ENCODE measurements around the gene CYP4F12. TPM values are rescaled to one million over a fixed set of nuclear protein-coding genes. Genes with fewer than 3 reads are reported as not detected.

Gene CYP4F12
- total RNA-seq, 6 experiments from 2014 or later: not detected

DNA sequence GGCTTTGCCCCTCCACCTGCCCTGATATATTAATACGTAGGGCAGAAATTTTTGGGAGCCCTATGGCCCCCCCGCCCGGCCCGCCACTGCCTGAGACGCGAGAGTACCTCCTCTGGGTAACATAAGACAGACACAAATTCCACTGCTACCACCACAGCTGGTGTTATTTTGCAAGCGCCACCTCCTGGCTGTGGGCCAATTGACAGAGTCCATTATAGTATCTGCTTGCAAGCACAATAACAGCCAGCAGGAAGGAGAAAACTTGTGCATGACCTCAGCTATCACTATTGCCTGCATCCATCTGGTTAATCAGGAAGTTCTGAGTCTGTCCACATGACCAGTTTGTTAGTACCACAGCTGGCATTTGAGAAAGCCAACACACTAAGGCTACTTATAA, 29.6 kb downstream of the CYP4F12 start:
- Mint-ChIP-seq H3K4me3 (no peak overlapping the region), H3K9me3 (peaks cover 47% of the 10 kb centered on the region), H3K27me3 (ENCODE audit: insufficient read depth) (no peaks in the 10 kb centered on the region; the same call in 1 of the 2 replicates), H3K36me3 (ENCODE audit: low read depth) (no peaks in the 10 kb centered on the region), H3K27ac (no peak overlapping the region), H3K4me1 (ENCODE audit: low read depth) (no peaks in the 10 kb centered on the region)
- DNase-seq: no peak
- TF ChIP-seq, protein P1, sequence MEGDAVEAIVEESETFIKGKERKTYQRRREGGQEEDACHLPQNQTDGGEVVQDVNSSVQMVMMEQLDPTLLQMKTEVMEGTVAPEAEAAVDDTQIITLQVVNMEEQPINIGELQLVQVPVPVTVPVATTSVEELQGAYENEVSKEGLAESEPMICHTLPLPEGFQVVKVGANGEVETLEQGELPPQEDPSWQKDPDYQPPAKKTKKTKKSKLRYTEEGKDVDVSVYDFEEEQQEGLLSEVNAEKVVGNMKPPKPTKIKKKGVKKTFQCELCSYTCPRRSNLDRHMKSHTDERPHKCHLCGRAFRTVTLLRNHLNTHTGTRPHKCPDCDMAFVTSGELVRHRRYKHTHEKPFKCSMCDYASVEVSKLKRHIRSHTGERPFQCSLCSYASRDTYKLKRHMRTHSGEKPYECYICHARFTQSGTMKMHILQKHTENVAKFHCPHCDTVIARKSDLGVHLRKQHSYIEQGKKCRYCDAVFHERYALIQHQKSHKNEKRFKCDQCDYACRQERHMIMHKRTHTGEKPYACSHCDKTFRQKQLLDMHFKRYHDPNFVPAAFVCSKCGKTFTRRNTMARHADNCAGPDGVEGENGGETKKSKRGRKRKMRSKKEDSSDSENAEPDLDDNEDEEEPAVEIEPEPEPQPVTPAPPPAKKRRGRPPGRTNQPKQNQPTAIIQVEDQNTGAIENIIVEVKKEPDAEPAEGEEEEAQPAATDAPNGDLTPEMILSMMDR (IDR thresholded peaks at IDR 0.05): no peak

DNA sequence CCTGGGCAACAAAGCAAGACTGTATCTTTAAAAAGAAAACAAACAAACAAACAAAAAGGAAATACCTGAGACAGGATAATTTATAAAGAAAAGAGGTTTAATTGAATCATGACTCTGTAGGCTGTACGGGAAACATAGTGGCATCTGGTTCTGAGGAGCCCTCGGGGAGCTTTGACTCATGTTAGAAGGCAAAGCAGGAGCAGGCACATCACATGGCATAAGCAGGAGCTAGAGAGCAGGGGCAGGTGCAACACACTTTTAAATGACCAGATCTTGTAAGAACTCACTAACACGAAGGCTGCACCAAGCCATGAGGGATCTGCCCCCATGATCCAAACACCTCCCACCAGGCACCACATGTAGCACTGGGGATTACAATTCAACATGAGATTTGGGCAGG, 41.8 kb downstream of the CYP4F12 start:
- DNase-seq: no peak
- Mint-ChIP-seq H3K9me3 (peaks cover 67% of the 10 kb centered on the region), H3K4me3 (no peak overlapping the region)

DNA sequence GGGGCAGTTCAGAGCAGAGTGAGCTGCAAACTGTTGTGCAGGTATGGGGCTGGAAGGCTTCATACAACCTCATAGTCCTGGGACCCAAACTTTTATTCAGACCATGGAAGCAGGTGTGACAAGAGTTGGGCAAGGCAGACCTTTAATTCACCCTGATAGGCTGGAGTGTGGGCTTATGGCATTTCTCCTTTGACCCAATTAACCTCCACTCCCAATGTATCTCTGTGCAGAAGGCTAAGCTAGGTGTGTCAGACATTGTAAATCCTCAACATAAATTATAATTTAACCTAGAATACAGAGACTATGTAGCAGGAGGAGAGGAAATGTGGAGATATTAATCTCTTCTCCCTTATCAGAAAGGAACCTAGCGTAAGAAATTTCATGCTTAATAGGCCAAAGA, 42.8 kb downstream of the CYP4F12 start:
- DNase-seq: no peak
- TF ChIP-seq, protein P1 (IDR thresholded peaks at IDR 0.05): no peak
- Mint-ChIP-seq H3K4me1 (ENCODE audit: low read depth) (no peaks in the 10 kb centered on the region), H3K9me3 (peaks cover 66% of the 10 kb centered on the region), H3K36me3 (ENCODE audit: low read depth) (no peaks in the 10 kb centered on the region), H3K4me3 (no peak overlapping the region), H3K27me3 (ENCODE audit: insufficient read depth) (no peaks in the 10 kb centered on the region; the same call in 1 of the 2 replicates), H3K27ac (no peak overlapping the region)

More for the DNA sequence above, 41.8 kb downstream of the CYP4F12 start:
- H3K36me3 Mint-ChIP-seq (ENCODE audit: low read depth): no peaks in the 10 kb centered on the region
- no peak overlapping the region for H3K27ac Mint-ChIP-seq
- H3K27me3 Mint-ChIP-seq (ENCODE audit: insufficient read depth): no peaks in the 10 kb centered on the region; the same call in 1 of the 2 replicates
- H3K4me1 Mint-ChIP-seq (ENCODE audit: low read depth): no peaks in the 10 kb centered on the region
- TF ChIP-seq, protein P1 (IDR thresholded peaks at IDR 0.05): no peak

DNA sequence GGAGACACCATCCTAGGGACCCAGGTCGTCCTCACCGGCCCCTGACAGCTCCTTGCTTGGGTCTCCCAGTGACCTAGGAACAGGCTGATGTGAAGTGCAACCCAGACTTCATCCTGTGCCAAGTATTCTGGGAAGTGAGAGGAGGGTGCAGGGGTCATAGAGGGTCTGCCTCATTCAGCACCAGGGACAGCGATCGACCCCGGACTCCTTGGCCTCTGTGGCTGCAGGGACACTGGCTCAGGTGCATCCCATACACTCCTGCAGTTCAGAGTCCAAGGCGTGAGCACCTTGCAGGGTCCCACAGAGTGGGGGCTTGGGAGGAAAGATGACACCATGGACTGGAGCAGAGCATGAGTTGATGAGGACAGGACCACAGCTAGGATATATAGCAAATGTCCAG, 44.9 kb downstream of the CYP4F12 start:
- H3K27me3 Mint-ChIP-seq (ENCODE audit: insufficient read depth): peaks cover 3% of the 10 kb centered on the region; the same call in 1 of the 2 replicates
- H3K9me3 Mint-ChIP-seq: peaks cover 71% of the 10 kb centered on the region
- H3K36me3 Mint-ChIP-seq (ENCODE audit: low read depth): no peaks in the 10 kb centered on the region
- no peak overlapping the region for H3K4me3 Mint-ChIP-seq
- H3K27ac Mint-ChIP-seq: no peak overlapping the region
- no peaks in the 10 kb centered on the region for H3K4me1 Mint-ChIP-seq (ENCODE audit: low read depth)
- TF ChIP-seq, protein P1 (IDR thresholded peaks at IDR 0.05): no peak
- DNase-seq: no peak

DNA sequence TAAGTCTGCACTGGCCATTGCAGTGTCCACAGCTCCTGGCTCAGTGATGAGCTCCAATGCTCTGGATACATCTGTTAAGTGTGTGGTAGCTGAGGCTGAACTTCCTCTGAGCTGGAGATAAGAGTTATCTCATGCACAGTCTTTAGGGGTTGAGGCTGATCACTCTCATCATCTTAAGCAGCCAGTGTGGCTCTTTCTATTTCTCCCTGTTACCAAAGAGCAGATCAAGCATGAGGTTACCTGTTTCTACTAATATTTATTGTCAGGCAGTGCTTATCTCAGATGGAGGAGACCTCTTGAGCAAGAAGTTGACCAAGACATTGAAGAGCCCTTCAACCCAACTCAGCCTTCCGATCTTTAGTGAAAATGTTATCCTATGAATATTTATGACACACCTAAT, 48.4 kb downstream of the CYP4F12 start:
- H3K4me1 Mint-ChIP-seq (ENCODE audit: low read depth): no peaks in the 10 kb centered on the region
- H3K27me3 Mint-ChIP-seq (ENCODE audit: insufficient read depth): peaks cover 3% of the 10 kb centered on the region; the same call in 1 of the 2 replicates

More for the DNA sequence above, 48.4 kb downstream of the CYP4F12 start:
- Mint-ChIP-seq H3K4me3 (no peak overlapping the region), H3K36me3 (ENCODE audit: low read depth) (no peaks in the 10 kb centered on the region), H3K27ac (no peak overlapping the region), H3K9me3 (peaks cover 76% of the 10 kb centered on the region)
- DNase-seq: no peak
- TF ChIP-seq, protein P1 (IDR thresholded peaks at IDR 0.05): no peak

All from HFFc6 (cell line).